Measurements from ENCODE around the gene SIAH1. TPM values are rescaled to one million over a fixed set of nuclear protein-coding genes. Genes with fewer than 3 reads are reported as not detected.

SIAH1 gene
- total and polyA plus RNA-seq, 2 of the 8 experiments (the other 6 are each of a cell fraction or from before 2014, with no cell fraction given), result 19.5 to 33.9 TPM

DNA sequence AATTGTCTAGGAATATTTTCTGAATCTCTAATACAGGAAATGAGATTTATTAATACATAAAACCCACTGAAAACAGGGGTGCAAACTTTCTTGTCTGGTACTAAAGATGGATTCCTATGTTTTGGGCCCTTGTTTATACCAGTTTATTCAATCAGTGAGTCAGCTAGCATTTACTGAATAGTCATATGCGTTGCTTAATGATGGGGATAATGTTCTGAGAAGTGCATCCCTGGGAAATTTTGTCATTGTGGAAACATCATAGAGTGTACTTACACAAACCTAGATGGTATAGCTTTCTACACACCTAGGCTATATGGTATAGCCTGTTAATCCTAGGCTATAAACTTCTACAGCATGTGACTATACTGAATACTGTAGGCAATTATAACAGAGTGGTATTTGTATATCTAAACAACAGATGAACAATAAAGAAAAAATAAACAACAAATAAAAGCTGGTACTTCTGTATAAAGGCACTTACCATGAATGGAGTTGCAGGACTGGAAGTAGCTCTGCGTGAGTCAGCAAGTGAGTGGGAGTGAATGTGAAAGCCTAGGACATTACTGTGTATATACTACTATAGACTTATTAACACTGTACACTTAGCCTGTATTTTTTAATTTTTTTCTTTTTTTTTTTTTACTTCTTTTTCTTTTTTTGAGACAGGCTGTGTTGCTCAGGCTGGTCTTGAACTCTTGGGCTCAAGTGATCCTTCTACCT is 63.7 kb downstream of the SIAH1 start:
- Histone ChIP-seq H2BK120ac (replicated peaks; ENCODE audit: low read depth, low read length) (no peak overlapping the region), H3K36me3 (ENCODE audit: control insufficient read depth in 2 of 4, insufficient read depth in 4 of 4, low read length in 3 of 4) (no peaks in the 10 kb centered on the region), H4K91ac (replicated peaks; ENCODE audit: insufficient read length, low read length) (no peak overlapping the region), H4K8ac (ENCODE audit: extremely low read depth, insufficient read depth, low read length) (no peak overlapping the region), H4K5ac (ENCODE audit: insufficient read length, low read depth, low read length) (no peak overlapping the region), H3K23me2 (ENCODE audit: low read depth, low read length) (no peaks in the 10 kb centered on the region), H2BK15ac (ENCODE audit: low read length) (no peak overlapping the region), H3K27me3 (replicated peaks in 1 of 4; ENCODE audit: control insufficient read depth in 3 of 4, extremely low read depth in 1 of 4, insufficient read depth in 3 of 4, low read length in 3 of 4) (no peaks in the 10 kb centered on the region), H3K56ac (replicated peaks; ENCODE audit: insufficient read length, low read depth, low read length) (no peak overlapping the region), H2BK5ac (ENCODE audit: low read depth, low read length) (no peak overlapping the region), H3K18ac (ENCODE audit: extremely low read depth, low read length) (no peak overlapping the region), H3K14ac (ENCODE audit: insufficient read length) (no peak overlapping the region), H2BK12ac (ENCODE audit: low read depth, low read length) (no peak overlapping the region), H3K79me2 (ENCODE audit: control insufficient read depth in 1 of 2, insufficient read depth in 2 of 2, low read length in 2 of 2) (no peaks in the 10 kb centered on the region), H3K27ac (ENCODE audit: low read depth, low read length) (no peak overlapping the region), H3K4ac (replicated peaks; ENCODE audit: insufficient read length, low read depth, low read length) (no peak overlapping the region), H3K23ac (ENCODE audit: insufficient read length) (no peak overlapping the region), H2AFZ (ENCODE audit: low read length) (no peak overlapping the region), H3K9ac (replicated peaks in 1 of 4; ENCODE audit: extremely low read depth in 1 of 4, low read depth in 3 of 4, low read length in 3 of 4) (no peak overlapping the region), H3K79me1 (ENCODE audit: low read depth, low read length) (no peaks in the 10 kb centered on the region), H3K9me3 (ENCODE audit: insufficient read depth in 2 of 2, low read depth in 1 of 2, low read length in 1 of 2) (no peaks in the 10 kb centered on the region), H2BK20ac (ENCODE audit: low read length) (no peak overlapping the region), H3K4me3 (ENCODE audit: extremely low read depth in 1 of 4, insufficient read depth in 2 of 4, low read depth in 3 of 4, low read length in 4 of 4) (no peak overlapping the region), H2AK5ac (ENCODE audit: low read depth, low read length) (no peak overlapping the region), H3K4me2 (ENCODE audit: insufficient read depth in 1 of 2, low read depth in 2 of 2, low read length in 2 of 2) (no peak overlapping the region), H3K4me1 (replicated peaks in 1 of 4; ENCODE audit: control insufficient read depth in 3 of 4, insufficient read depth in 4 of 4, low read length in 3 of 4) (peaks cover 0 to 2% (median 2%) of the 10 kb centered on the region in 4 experiments; a peak in 3 of 7 replicates), H4K20me1 (replicated peaks in 1 of 2; ENCODE audit: control insufficient read depth in 1 of 2, insufficient read depth in 2 of 2, low read length in 2 of 2) (no peaks in the 10 kb centered on the region)
- 89% methylated on average over 2 of the region's 2 CpGs; no CpG with 5 or more reads in 1 of the 2 experiments for WGBS, 2 experiments (ENCODE audit: extremely low coverage in 1 of 2, insufficient coverage in 1 of 2, insufficient read length in 1 of 2, insufficient replicate concordance in 2 of 2, low coverage in 1 of 2, low lambda C conversion rate in 2 of 2, missing lambda C conversion rate in 1 of 2)
- ChIA-PET CTCF (ENCODE audit: partially characterized antibody) (interaction anchor here (0.8 to 2.4 kb wide), 4 partner anchors 15 to 302 kb away, joined by 3 to 6 read pairs (median 4); no protein-coding TSS in a partner anchor), POLR2A (ENCODE audit: partially characterized antibody) (no interaction called here)
- FAIRE-seq (no peak), DNase-seq (ENCODE audit: low read depth in 1 of 2, low spot score in 2 of 2) (no peak)
- no peak for TF ChIP-seq KDM4A (IDR thresholded peaks at IDR 0.05; ENCODE audit: low read depth, low read length, severe bottlenecking)
- TF ChIP-seq PHF8 (conservative IDR thresholded peaks at IDR 0.05; ENCODE audit: low read depth, low read length), result no peak
- no peak for TF ChIP-seq SIX5 (IDR thresholded peaks at IDR 0.05; ENCODE audit: low read depth, low read length)

All from H1 (cell line).